H9 (cell line): Measurements from ENCODE around the gene TOX4. TPM values are rescaled to one million over a fixed set of nuclear protein-coding genes. Genes with fewer than 3 reads are reported as not detected.

Experiments
- DNase-seq: peaks from one replicate; pipeline ENCODE4 v3.0.0-alpha.2; 2017
- H2AFZ ChIP-seq: one replicate; pipeline ENCODE4 v1.6.1; 2013; ENCODE audit warnings: mild to moderate bottlenecking, low read length, control low read depth, moderate library complexity
- H2AK5ac ChIP-seq: 2 replicates; pipeline ENCODE4 v1.6.1; 2013; ENCODE audit warnings: low read length, control low read depth, mixed read lengths; ENCODE audit not compliant: insufficient read length
- H2BK120ac ChIP-seq: one replicate; pipeline ENCODE4 v1.6.1; 2013; ENCODE audit warnings: low read depth, mild to moderate bottlenecking, low read length, control low read depth, inconsistent platforms; ENCODE audit not compliant: poor library complexity, severe bottlenecking
- H2BK12ac ChIP-seq: 2 replicates; pipeline ENCODE4 v1.6.1; 2013; ENCODE audit warnings: low read length, control low read depth, mixed read lengths, low read depth; ENCODE audit not compliant: insufficient read length
- H2BK15ac ChIP-seq: 2 replicates; pipeline ENCODE4 v1.6.1; 2013; ENCODE audit warnings: low read depth, low read length, control low read depth
- H2BK20ac ChIP-seq: one replicate; pipeline ENCODE4 v1.6.1; 2013; ENCODE audit warnings: low read depth, mild to moderate bottlenecking, low read length, control low read depth, inconsistent platforms; ENCODE audit not compliant: poor library complexity, severe bottlenecking
- H2BK5ac ChIP-seq: 2 replicates; pipeline ENCODE4 v1.6.1; 2013; ENCODE audit warnings: low read length, control low read depth, mixed read lengths; ENCODE audit not compliant: insufficient read length
- H3K14ac ChIP-seq: 2 replicates; pipeline ENCODE4 v1.6.1; 2013; ENCODE audit warnings: low read length, control low read depth; ENCODE audit not compliant: insufficient read depth
- H3K18ac ChIP-seq: 2 replicates; pipeline ENCODE4 v1.6.1; 2013; ENCODE audit warnings: low read depth, mild to moderate bottlenecking, mixed read lengths, low read length, control low read depth; ENCODE audit not compliant: insufficient read length
- H3K23ac ChIP-seq: 2 replicates; pipeline ENCODE4 v1.6.1; 2013; ENCODE audit warnings: low read length, control low read depth, mixed read lengths, low read depth; ENCODE audit not compliant: insufficient read length
- H3K23me2 ChIP-seq: 2 replicates; pipeline ENCODE4 v1.6.1; 2013; ENCODE audit warnings: low read depth, mild to moderate bottlenecking, mixed read lengths, low read length, control low read depth; ENCODE audit not compliant: insufficient read length, poor library complexity, severe bottlenecking
- H3K27ac ChIP-seq: 2 replicates; pipeline ENCODE4 v1.5.1; 2013; ENCODE audit warnings: low read length, control low read depth, mixed read lengths, low read depth; ENCODE audit not compliant: insufficient read length
- H3K27me3 ChIP-seq: 2 replicates; pipeline ENCODE4 v1.6.1; 2013; ENCODE audit warnings: low read length, control low read depth, inconsistent platforms; ENCODE audit not compliant: insufficient read depth
- H3K4ac ChIP-seq: 2 replicates; pipeline ENCODE4 v1.6.1; 2013; ENCODE audit warnings: low read depth, mild to moderate bottlenecking, control low read depth, inconsistent platforms, low read length, moderate library complexity
- H3K4me1 ChIP-seq: 2 replicates; pipeline ENCODE4 v1.6.1; 2013; ENCODE audit warnings: low read length, control low read depth, inconsistent platforms; ENCODE audit not compliant: insufficient read depth
- H3K4me2 ChIP-seq: 2 replicates; pipeline ENCODE4 v1.6.1; 2013; ENCODE audit warnings: low read length, control low read depth, mixed read lengths; ENCODE audit not compliant: insufficient read length, insufficient read depth
- H3K56ac ChIP-seq: 2 replicates; pipeline ENCODE4 v1.6.1; 2013; ENCODE audit warnings: low read depth, mild to moderate bottlenecking, mixed read lengths, low read length, control low read depth; ENCODE audit not compliant: insufficient read length
- H3K79me1 ChIP-seq: 2 replicates; pipeline ENCODE4 v1.6.1; 2013; ENCODE audit warnings: low read depth, mild to moderate bottlenecking, moderate library complexity, low read length, control low read depth, inconsistent platforms; ENCODE audit not compliant: insufficient read depth, poor library complexity, severe bottlenecking
- H3K79me2 ChIP-seq: 2 replicates; pipeline ENCODE4 v1.6.1; 2013; ENCODE audit warnings: low read length, control low read depth, inconsistent platforms; ENCODE audit not compliant: insufficient read depth
- H3K9ac ChIP-seq: 2 replicates; pipeline ENCODE4 v1.6.1; 2013; ENCODE audit warnings: low read length, control low read depth, mixed read lengths; ENCODE audit not compliant: insufficient read length; ENCODE audit errors: extremely low read depth
- H3K9me3 ChIP-seq: one replicate; pipeline ENCODE4 v1.6.1; 2013; ENCODE audit warnings: low read depth, low read length, inconsistent platforms; ENCODE audit not compliant: control insufficient read depth
- H3T11ph ChIP-seq: one replicate; pipeline ENCODE4 v1.6.1; 2013; ENCODE audit warnings: mild to moderate bottlenecking, low read length, control low read depth, inconsistent platforms
- H4K20me1 ChIP-seq: one replicate; pipeline ENCODE4 v1.6.1; 2013; ENCODE audit not compliant: control insufficient read depth, insufficient read length, insufficient read depth
- H4K5ac ChIP-seq: 2 replicates; pipeline ENCODE4 v1.6.1; 2013; ENCODE audit warnings: low read depth, mild to moderate bottlenecking, mixed read lengths, low read length, control low read depth; ENCODE audit not compliant: insufficient read length
- H4K8ac ChIP-seq: replicated peaks from 2 replicates; pipeline ENCODE4 v1.6.1; 2013; ENCODE audit warnings: low read length, control low read depth, mixed read lengths, low read depth; ENCODE audit not compliant: insufficient read length
- H4K91ac ChIP-seq: 2 replicates; pipeline ENCODE4 v1.6.1; 2013; ENCODE audit warnings: low read depth, mild to moderate bottlenecking, moderate library complexity, mixed read lengths, low read length, control low read depth; ENCODE audit not compliant: insufficient read length
- H3K27ac Mint-ChIP-seq, 3 experiments: 2 replicates in 2 of 3; 3 replicates in 1 of 3; pipeline ENCODE4 v1.8.0; 2020 to 2021; ENCODE audit warnings: mixed read lengths in 3 of 3, mild to moderate bottlenecking in 1 of 3, moderate library complexity in 1 of 3
- H3K27me3 Mint-ChIP-seq: 2 replicates; pipeline ENCODE4 v1.8.0; 2021; ENCODE audit warnings: low read depth, mild to moderate bottlenecking, moderate library complexity, mixed read lengths
- H3K36me3 Mint-ChIP-seq, 3 experiments: 2 replicates in 2 of 3; 3 replicates in 1 of 3; pipeline ENCODE4 v1.8.0; 2020 to 2021; ENCODE audit warnings: low read depth in 3 of 3, mixed read lengths in 3 of 3; ENCODE audit not compliant: insufficient read depth in 1 of 3
- H3K4me1 Mint-ChIP-seq, 2 experiments: 2 replicates each; pipeline ENCODE4 v1.8.0; 2020; ENCODE audit warnings: mixed read lengths in 2 of 2
- H3K4me3 Mint-ChIP-seq, 2 experiments: 2 replicates in 1 of 2; 3 replicates in 1 of 2; pipeline ENCODE4 v1.8.0; 2020 to 2021; ENCODE audit warnings: mild to moderate bottlenecking in 2 of 2, mixed read lengths in 2 of 2, moderate library complexity in 1 of 2
- H3K9me3 Mint-ChIP-seq, 2 experiments: 2 replicates in 1 of 2; 3 replicates in 1 of 2; pipeline ENCODE4 v1.8.0; 2020; ENCODE audit warnings: mild to moderate bottlenecking in 2 of 2, mixed read lengths in 2 of 2, moderate library complexity in 1 of 2
- WGBS: extraction: QIAGEN DNeasy Blood & Tissue Kit; methylation state at CpG from one replicate; pipeline ENCODE4 v1.1.7; 2013; ENCODE audit warnings: missing lambda C conversion rate, low lambda C conversion rate, mixed read lengths; ENCODE audit not compliant: insufficient read length; ENCODE audit errors: extremely low coverage; 5-methylcytosine and 5-hydroxymethylcytosine counted together
- total RNA-seq: library from RNA; stranded (reverse); gene quantifications from 2 replicates; pipeline ENCODE4 v1.2.1, GENCODE V29; 2021
- TF ChIP-seq, protein P1 (sequence below): fragments of 200-600 bp; sonication (generic); conservative IDR thresholded peaks from 3 replicates; pipeline ENCODE4 v1.8.0; 2021; ENCODE audit warnings: antibody characterized with exemption, mild to moderate bottlenecking

Gene TOX4
- total RNA-seq, 1 experiment from 2014 or later, result 64.7 TPM

DNA sequence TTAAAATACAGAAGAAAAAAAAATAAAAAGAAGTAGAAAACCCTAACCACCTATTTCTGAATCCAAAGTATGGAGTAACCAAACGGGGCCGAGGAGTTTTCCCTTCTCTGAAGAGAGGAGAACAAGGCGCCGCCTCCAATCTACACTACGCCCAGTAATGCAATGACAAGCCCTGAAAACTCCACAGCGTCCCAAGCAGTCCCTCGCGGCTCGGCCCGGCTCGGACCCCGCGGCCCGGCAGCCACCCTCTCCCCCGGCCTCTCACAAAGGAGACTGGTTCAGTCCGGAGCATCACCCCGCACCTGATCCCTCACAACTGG lies 21.4 kb upstream of the TOX4 start:
- H3K9ac ChIP-seq, result peak overlapping the region; percentile 99
- H2AFZ ChIP-seq, result no peak overlapping the region

More for the DNA sequence above, 21.4 kb upstream of the TOX4 start:
- peaks cover 7% of the 10 kb centered on the region for H3K79me1 ChIP-seq
- H3K4me2 ChIP-seq, result peak overlapping the region; percentile 100
- no peak overlapping the region for H4K8ac ChIP-seq
- DNase-seq, result no peak
- H3K27ac ChIP-seq, result peak overlapping the region; percentile 51
- H3K9me3 ChIP-seq, result no peaks in the 10 kb centered on the region
- peaks cover 11 to 20% of the 10 kb centered on the region in 2 experiments for H3K4me1 Mint-ChIP-seq
- TF ChIP-seq, protein P1, sequence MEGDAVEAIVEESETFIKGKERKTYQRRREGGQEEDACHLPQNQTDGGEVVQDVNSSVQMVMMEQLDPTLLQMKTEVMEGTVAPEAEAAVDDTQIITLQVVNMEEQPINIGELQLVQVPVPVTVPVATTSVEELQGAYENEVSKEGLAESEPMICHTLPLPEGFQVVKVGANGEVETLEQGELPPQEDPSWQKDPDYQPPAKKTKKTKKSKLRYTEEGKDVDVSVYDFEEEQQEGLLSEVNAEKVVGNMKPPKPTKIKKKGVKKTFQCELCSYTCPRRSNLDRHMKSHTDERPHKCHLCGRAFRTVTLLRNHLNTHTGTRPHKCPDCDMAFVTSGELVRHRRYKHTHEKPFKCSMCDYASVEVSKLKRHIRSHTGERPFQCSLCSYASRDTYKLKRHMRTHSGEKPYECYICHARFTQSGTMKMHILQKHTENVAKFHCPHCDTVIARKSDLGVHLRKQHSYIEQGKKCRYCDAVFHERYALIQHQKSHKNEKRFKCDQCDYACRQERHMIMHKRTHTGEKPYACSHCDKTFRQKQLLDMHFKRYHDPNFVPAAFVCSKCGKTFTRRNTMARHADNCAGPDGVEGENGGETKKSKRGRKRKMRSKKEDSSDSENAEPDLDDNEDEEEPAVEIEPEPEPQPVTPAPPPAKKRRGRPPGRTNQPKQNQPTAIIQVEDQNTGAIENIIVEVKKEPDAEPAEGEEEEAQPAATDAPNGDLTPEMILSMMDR, result no peak
- H2BK120ac ChIP-seq, result no peak overlapping the region
- H2BK20ac ChIP-seq, result no peak overlapping the region
- H4K5ac ChIP-seq, result peak overlapping the region; percentile 23
- H3K23ac ChIP-seq, result no peak overlapping the region
- no peak overlapping the region for H2AK5ac ChIP-seq
- H3K9me3 Mint-ChIP-seq, result no peaks in the 10 kb centered on the region; a peak in 1 of 5 replicates
- WGBS, result no CpG with 5 or more reads among the region's 17 CpGs
- peak overlapping the region; percentile 97 to 100 (median 98) for H3K27ac Mint-ChIP-seq
- H3K56ac ChIP-seq, result no peak overlapping the region
- H2BK5ac ChIP-seq, result peak overlapping the region; percentile 82
- H3K18ac ChIP-seq, result peak overlapping the region; percentile 83
- peak overlapping the region; percentile 92 for H3K14ac ChIP-seq
- H3K4me1 ChIP-seq, result no peaks in the 10 kb centered on the region; the same call in 1 of the 2 replicates
- no peak overlapping the region for H4K91ac ChIP-seq
- peaks cover 11 to 39% (median 32%) of the 10 kb centered on the region in 3 experiments for H3K36me3 Mint-ChIP-seq
- H3K79me2 ChIP-seq, result peaks cover 24% of the 10 kb centered on the region
- H3K27me3 Mint-ChIP-seq, result no peaks in the 10 kb centered on the region
- H3K4ac ChIP-seq, result no peak overlapping the region; the same call in 1 of the 2 replicates
- H3T11ph ChIP-seq, result no peak overlapping the region
- H4K20me1 ChIP-seq, result no peaks in the 10 kb centered on the region
- H3K27me3 ChIP-seq, result no peaks in the 10 kb centered on the region
- H2BK15ac ChIP-seq, result no peak overlapping the region
- no peak overlapping the region for H2BK12ac ChIP-seq
- peak overlapping the region; percentile 94 to 96 for H3K4me3 Mint-ChIP-seq
- H3K23me2 ChIP-seq, result peaks cover 8% of the 10 kb centered on the region
